Measurements from ENCODE around the gene KCNJ5.

KCNJ5 gene

DNA sequence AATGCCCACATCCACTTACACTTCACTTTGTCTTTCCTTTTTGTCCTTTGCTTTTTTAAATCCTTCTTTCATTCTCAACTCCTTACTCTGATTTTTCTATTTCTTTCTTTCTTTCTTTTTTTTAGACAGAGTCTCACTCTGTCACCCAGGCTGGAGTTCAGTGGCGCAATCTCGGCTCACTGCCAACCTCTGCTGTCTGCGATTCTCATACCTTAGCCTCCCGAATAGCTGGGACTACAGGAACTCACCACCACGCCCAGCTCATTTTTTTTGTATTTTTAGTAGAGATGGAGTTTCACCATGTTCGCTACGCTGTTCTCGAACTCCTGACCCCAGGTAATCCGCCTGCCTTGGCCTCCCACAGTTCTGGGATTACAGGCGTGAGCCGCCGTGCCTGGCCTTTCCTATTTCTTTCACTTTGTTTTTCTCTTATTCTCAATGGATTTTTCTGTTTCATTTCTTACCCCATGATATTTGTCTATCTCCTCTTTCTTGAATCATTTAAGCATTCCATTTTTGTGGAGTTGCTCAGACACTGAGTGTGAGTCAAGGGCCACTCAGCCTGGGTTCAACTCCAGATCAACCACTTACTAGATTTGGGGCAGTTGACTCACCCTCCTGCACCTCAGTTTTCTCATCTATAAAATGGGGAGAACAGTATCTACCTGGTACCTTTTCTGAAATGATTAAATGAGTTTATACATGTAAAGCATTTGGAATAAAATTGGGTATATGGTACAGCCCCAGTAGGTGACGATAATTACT, 7.6 kb downstream of the KCNJ5 start:
- TF ChIP-seq ESRRG (CRISPR knock-in tag; IDR thresholded peaks at IDR 0.05) (no peak), GLIS3 (CRISPR knock-in tag; IDR thresholded peaks at IDR 0.05) (no peak)

DNA sequence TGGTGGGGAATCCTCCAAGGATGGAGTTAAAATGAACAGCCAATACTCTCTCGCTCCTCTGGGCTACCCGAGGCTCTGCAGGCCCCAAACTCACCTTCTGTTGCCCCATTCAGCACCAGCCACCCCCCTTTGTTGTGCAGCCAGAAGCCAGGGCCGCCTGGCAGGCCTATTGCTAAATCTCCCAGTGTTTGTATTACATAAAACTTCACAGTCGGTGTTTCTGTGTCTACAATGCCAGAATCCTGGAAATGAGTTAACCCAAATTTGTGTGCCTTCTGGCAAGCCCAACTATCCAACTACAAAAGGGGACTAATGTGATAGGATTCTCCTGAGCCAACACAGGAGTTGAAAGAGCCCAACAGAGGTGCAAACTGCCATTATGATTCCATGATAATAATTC, 9.3 kb downstream of the KCNJ5 start:
- ATAC-seq = no peak
- TF ChIP-seq, protein P1, sequence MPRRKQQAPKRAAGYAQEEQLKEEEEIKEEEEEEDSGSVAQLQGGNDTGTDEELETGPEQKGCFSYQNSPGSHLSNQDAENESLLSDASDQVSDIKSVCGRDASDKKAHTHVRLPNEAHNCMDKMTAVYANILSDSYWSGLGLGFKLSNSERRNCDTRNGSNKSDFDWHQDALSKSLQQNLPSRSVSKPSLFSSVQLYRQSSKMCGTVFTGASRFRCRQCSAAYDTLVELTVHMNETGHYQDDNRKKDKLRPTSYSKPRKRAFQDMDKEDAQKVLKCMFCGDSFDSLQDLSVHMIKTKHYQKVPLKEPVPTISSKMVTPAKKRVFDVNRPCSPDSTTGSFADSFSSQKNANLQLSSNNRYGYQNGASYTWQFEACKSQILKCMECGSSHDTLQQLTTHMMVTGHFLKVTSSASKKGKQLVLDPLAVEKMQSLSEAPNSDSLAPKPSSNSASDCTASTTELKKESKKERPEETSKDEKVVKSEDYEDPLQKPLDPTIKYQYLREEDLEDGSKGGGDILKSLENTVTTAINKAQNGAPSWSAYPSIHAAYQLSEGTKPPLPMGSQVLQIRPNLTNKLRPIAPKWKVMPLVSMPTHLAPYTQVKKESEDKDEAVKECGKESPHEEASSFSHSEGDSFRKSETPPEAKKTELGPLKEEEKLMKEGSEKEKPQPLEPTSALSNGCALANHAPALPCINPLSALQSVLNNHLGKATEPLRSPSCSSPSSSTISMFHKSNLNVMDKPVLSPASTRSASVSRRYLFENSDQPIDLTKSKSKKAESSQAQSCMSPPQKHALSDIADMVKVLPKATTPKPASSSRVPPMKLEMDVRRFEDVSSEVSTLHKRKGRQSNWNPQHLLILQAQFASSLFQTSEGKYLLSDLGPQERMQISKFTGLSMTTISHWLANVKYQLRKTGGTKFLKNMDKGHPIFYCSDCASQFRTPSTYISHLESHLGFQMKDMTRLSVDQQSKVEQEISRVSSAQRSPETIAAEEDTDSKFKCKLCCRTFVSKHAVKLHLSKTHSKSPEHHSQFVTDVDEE (CRISPR knock-in tag; IDR thresholded peaks at IDR 0.05) = no peak
- no peak for TF ChIP-seq ESRRG (CRISPR knock-in tag; IDR thresholded peaks at IDR 0.05)
- TF ChIP-seq ZFP3 (CRISPR knock-in tag; IDR thresholded peaks at IDR 0.05) = no peak
- no peak for TF ChIP-seq ISL1 (CRISPR knock-in tag; IDR thresholded peaks at IDR 0.05)
- TF ChIP-seq, protein P2, sequence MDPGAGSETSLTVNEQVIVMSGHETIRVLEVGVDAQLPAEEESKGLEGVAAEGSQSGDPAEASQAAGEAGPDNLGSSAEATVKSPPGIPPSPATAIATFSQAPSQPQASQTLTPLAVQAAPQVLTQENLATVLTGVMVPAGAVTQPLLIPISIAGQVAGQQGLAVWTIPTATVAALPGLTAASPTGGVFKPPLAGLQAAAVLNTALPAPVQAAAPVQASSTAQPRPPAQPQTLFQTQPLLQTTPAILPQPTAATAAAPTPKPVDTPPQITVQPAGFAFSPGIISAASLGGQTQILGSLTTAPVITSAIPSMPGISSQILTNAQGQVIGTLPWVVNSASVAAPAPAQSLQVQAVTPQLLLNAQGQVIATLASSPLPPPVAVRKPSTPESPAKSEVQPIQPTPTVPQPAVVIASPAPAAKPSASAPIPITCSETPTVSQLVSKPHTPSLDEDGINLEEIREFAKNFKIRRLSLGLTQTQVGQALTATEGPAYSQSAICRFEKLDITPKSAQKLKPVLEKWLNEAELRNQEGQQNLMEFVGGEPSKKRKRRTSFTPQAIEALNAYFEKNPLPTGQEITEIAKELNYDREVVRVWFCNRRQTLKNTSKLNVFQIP (CRISPR knock-in tag; IDR thresholded peaks at IDR 0.05; ENCODE audit: borderline replicate concordance, low read depth) = no peak
- TF ChIP-seq BACH2 (CRISPR knock-in tag; IDR thresholded peaks at IDR 0.05; ENCODE audit: borderline replicate concordance) = no peak
- TF ChIP-seq RARB (CRISPR knock-in tag; IDR thresholded peaks at IDR 0.05) = no peak
- TF ChIP-seq GLIS3 (CRISPR knock-in tag; IDR thresholded peaks at IDR 0.05) = no peak
- no peak for TF ChIP-seq TOX (CRISPR knock-in tag; IDR thresholded peaks at IDR 0.05; ENCODE audit: borderline replicate concordance)
- TF ChIP-seq, protein P3, sequence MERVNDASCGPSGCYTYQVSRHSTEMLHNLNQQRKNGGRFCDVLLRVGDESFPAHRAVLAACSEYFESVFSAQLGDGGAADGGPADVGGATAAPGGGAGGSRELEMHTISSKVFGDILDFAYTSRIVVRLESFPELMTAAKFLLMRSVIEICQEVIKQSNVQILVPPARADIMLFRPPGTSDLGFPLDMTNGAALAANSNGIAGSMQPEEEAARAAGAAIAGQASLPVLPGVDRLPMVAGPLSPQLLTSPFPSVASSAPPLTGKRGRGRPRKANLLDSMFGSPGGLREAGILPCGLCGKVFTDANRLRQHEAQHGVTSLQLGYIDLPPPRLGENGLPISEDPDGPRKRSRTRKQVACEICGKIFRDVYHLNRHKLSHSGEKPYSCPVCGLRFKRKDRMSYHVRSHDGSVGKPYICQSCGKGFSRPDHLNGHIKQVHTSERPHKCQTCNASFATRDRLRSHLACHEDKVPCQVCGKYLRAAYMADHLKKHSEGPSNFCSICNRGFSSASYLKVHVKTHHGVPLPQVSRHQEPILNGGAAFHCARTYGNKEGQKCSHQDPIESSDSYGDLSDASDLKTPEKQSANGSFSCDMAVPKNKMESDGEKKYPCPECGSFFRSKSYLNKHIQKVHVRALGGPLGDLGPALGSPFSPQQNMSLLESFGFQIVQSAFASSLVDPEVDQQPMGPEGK (CRISPR knock-in tag; IDR thresholded peaks at IDR 0.05; ENCODE audit: borderline replicate concordance) = no peak
- TF ChIP-seq OSR1 (CRISPR knock-in tag; IDR thresholded peaks at IDR 0.05) = no peak

More for the DNA sequence above, 7.6 kb downstream of the KCNJ5 start:
- no peak for ATAC-seq

DNA sequence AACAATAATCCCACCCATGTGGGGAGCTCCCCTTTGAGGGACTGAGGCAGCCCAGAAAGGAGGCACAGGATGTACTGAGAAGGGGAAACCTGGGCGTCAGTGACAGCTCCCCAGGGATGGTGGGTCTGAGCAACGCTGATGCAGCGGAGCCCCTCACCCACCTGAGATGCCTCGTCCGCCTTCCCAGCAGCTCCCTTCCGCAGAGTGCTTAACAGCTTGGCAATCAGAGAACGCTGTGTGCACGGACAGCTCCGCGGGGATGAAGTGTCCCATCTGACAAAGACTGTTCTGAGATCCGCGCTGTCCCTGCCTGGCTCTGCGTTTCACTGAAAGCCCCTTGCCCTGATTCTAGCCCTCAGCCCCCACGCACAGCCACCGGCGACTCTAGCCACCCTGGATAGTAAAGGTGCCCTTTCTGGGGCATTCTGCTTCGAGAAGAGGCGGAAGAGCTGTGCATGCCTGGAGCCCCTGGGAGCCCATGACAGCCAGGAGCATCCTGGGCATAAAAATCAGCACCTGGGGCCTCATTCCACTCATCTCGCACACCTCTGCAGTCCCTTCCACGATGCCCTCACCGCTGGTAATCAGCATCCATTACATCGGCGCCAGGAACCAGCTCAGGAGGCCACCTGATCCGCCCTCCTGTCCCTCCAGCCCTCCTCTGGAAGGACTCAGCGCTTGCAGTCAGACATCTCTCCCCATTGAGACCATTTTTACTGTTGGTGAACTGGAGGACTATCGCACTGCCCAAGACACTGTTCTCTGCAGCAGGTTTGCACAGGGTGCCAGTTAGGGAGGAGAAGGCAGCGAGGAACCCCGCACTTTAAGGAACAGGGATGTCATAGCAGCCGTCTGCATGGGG, 10.7 kb downstream of the KCNJ5 start:
- no peak for ATAC-seq
- TF ChIP-seq ARNTL (CRISPR knock-in tag; IDR thresholded peaks at IDR 0.05; ENCODE audit: borderline replicate concordance, low read depth) (no peak), ZNF70 (CRISPR knock-in tag; IDR thresholded peaks at IDR 0.05) (no peak), OSR1 (CRISPR knock-in tag; IDR thresholded peaks at IDR 0.05) (no peak), SNAI2 (CRISPR knock-in tag; IDR thresholded peaks at IDR 0.05) (no peak), ISL1 (CRISPR knock-in tag; IDR thresholded peaks at IDR 0.05) (no peak), CSDC2 (CRISPR knock-in tag; IDR thresholded peaks at IDR 0.05) (no peak), TOX (CRISPR knock-in tag; IDR thresholded peaks at IDR 0.05; ENCODE audit: borderline replicate concordance) (no peak), ZC3H10 (CRISPR knock-in tag; IDR thresholded peaks at IDR 0.05) (no peak), ZNF565 (CRISPR knock-in tag; conservative IDR thresholded peaks at IDR 0.05; ENCODE audit: low read depth) (no peak), BACH2 (CRISPR knock-in tag; IDR thresholded peaks at IDR 0.05; ENCODE audit: borderline replicate concordance) (no peak), ESRRG (CRISPR knock-in tag; IDR thresholded peaks at IDR 0.05) (no peak)
- TF ChIP-seq, protein P1 (CRISPR knock-in tag; IDR thresholded peaks at IDR 0.05) = no peak
- TF ChIP-seq, protein P2 (CRISPR knock-in tag; IDR thresholded peaks at IDR 0.05; ENCODE audit: borderline replicate concordance, low read depth) = no peak
- TF ChIP-seq, protein P4, sequence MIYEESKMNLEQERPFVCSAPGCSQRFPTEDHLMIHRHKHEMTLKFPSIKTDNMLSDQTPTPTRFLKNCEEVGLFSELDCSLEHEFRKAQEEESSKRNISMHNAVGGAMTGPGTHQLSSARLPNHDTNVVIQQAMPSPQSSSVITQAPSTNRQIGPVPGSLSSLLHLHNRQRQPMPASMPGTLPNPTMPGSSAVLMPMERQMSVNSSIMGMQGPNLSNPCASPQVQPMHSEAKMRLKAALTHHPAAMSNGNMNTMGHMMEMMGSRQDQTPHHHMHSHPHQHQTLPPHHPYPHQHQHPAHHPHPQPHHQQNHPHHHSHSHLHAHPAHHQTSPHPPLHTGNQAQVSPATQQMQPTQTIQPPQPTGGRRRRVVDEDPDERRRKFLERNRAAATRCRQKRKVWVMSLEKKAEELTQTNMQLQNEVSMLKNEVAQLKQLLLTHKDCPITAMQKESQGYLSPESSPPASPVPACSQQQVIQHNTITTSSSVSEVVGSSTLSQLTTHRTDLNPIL (CRISPR knock-in tag; IDR thresholded peaks at IDR 0.05; ENCODE audit: low read depth) = no peak
- TF ChIP-seq, protein P5, sequence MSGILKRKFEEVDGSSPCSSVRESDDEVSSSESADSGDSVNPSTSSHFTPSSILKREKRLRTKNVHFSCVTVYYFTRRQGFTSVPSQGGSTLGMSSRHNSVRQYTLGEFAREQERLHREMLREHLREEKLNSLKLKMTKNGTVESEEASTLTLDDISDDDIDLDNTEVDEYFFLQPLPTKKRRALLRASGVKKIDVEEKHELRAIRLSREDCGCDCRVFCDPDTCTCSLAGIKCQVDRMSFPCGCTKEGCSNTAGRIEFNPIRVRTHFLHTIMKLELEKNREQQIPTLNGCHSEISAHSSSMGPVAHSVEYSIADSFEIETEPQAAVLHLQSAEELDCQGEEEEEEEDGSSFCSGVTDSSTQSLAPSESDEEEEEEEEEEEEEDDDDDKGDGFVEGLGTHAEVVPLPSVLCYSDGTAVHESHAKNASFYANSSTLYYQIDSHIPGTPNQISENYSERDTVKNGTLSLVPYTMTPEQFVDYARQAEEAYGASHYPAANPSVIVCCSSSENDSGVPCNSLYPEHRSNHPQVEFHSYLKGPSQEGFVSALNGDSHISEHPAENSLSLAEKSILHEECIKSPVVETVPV (CRISPR knock-in tag; IDR thresholded peaks at IDR 0.05) = no peak
